ENCODE data around the gene SEC14L5.
"Not testable (repeated sequence)": the region's sequence is repeated elsewhere in the genome, so short reads cannot be mapped to it uniquely, and the experiment has no call there.

SEC14L5 gene

GRCh38 chr16:5036228-5037156 lies 78.4 kb downstream of the SEC14L5 start:
- peaks cover 3% of the 10 kb centered on the region for H3K36me3 Mint-ChIP-seq (ENCODE audit: low read depth)
- H3K4me3 Mint-ChIP-seq: no peak overlapping the region
- H3K9me3 Mint-ChIP-seq: no peaks in the 10 kb centered on the region
- H3K27me3 Mint-ChIP-seq: no peaks in the 10 kb centered on the region
- peaks cover 16% of the 10 kb centered on the region for H3K4me1 Mint-ChIP-seq (ENCODE audit: low read depth)
- H3K27ac Mint-ChIP-seq: no peak overlapping the region

GRCh38 chr16:5040451-5040850 lies 82.3 kb downstream of the SEC14L5 start:
- Mint-ChIP-seq H3K4me1 (ENCODE audit: low read depth) (no peaks in the 10 kb centered on the region), H3K36me3 (ENCODE audit: low read depth) (no peaks in the 10 kb centered on the region), H3K9me3 (no peaks in the 10 kb centered on the region), H3K27ac (no peak overlapping the region), H3K4me3 (no peak overlapping the region), H3K27me3 (no peaks in the 10 kb centered on the region)

GRCh38 chr16:5041600-5042133 lies 83.5 kb downstream of the SEC14L5 start:
- Mint-ChIP-seq H3K9me3 (no peaks in the 10 kb centered on the region), H3K27me3 (no peaks in the 10 kb centered on the region), H3K4me1 (ENCODE audit: low read depth) (no peaks in the 10 kb centered on the region), H3K36me3 (ENCODE audit: low read depth) (no peaks in the 10 kb centered on the region), H3K4me3 (no peak overlapping the region), H3K27ac (no peak overlapping the region)

GRCh38 chr16:5042574-5043171 lies 84.5 kb downstream of the SEC14L5 start:
- Mint-ChIP-seq H3K27me3 (no peaks in the 10 kb centered on the region), H3K4me1 (ENCODE audit: low read depth) (no peaks in the 10 kb centered on the region), H3K9me3 (no peaks in the 10 kb centered on the region), H3K27ac (no peak overlapping the region), H3K4me3 (no peak overlapping the region), H3K36me3 (ENCODE audit: low read depth) (no peaks in the 10 kb centered on the region)

- no peak overlapping the region for H3K27ac Mint-ChIP-seq
- no peak overlapping the region for H3K4me3 Mint-ChIP-seq
- H3K27me3 Mint-ChIP-seq: no peaks in the 10 kb centered on the region
- no peaks in the 10 kb centered on the region for H3K36me3 Mint-ChIP-seq (ENCODE audit: low read depth)
- no peaks in the 10 kb centered on the region for H3K9me3 Mint-ChIP-seq
- no peaks in the 10 kb centered on the region for H3K4me1 Mint-ChIP-seq (ENCODE audit: low read depth)
These were observed 85.9 kb downstream of the SEC14L5 start for GRCh38 chr16:5044011-5044540.

GRCh38 chr16:5044581-5044980 lies 86.5 kb downstream of the SEC14L5 start:
- H3K9me3 Mint-ChIP-seq; H3K4me3 Mint-ChIP-seq; H3K27me3 Mint-ChIP-seq; H3K27ac Mint-ChIP-seq; H3K36me3 Mint-ChIP-seq (ENCODE audit: low read depth); H3K4me1 Mint-ChIP-seq (ENCODE audit: low read depth): not testable (repeated sequence)

GRCh38 chr16:5045499-5046115 lies 87.5 kb downstream of the SEC14L5 start:
- no peaks in the 10 kb centered on the region for H3K36me3 Mint-ChIP-seq (ENCODE audit: low read depth)
- no peak overlapping the region for H3K4me3 Mint-ChIP-seq
- peaks cover 4% of the 10 kb centered on the region for H3K27me3 Mint-ChIP-seq
- H3K4me1 Mint-ChIP-seq (ENCODE audit: low read depth): no peaks in the 10 kb centered on the region
- peaks cover 6% of the 10 kb centered on the region for H3K9me3 Mint-ChIP-seq
- H3K27ac Mint-ChIP-seq: no peak overlapping the region

- peaks cover 6% of the 10 kb centered on the region for H3K9me3 Mint-ChIP-seq
- no peaks in the 10 kb centered on the region for H3K36me3 Mint-ChIP-seq (ENCODE audit: low read depth)
- H3K27me3 Mint-ChIP-seq: peaks cover 4% of the 10 kb centered on the region
- H3K27ac Mint-ChIP-seq: no peak overlapping the region
- no peak overlapping the region for H3K4me3 Mint-ChIP-seq
- no peaks in the 10 kb centered on the region for H3K4me1 Mint-ChIP-seq (ENCODE audit: low read depth)
These were observed 88.8 kb downstream of the SEC14L5 start for GRCh38 chr16:5046914-5047313.

- H3K36me3 Mint-ChIP-seq (ENCODE audit: low read depth): no peaks in the 10 kb centered on the region
- no peaks in the 10 kb centered on the region for H3K27me3 Mint-ChIP-seq
- no peaks in the 10 kb centered on the region for H3K9me3 Mint-ChIP-seq
- no peak overlapping the region for H3K4me3 Mint-ChIP-seq
- H3K4me1 Mint-ChIP-seq (ENCODE audit: low read depth): no peaks in the 10 kb centered on the region
- H3K27ac Mint-ChIP-seq: no peak overlapping the region
These were observed 97.0 kb downstream of the SEC14L5 start for GRCh38 chr16:5054876-5055865.

- no peaks in the 10 kb centered on the region for H3K36me3 Mint-ChIP-seq (ENCODE audit: low read depth)
These were observed 98.2 kb downstream of the SEC14L5 start for GRCh38 chr16:5056352-5056751.

GRCh38 chr16:5058476-5058875 lies 100.3 kb downstream of the SEC14L5 start:
- H3K36me3 Mint-ChIP-seq (ENCODE audit: low read depth): no peaks in the 10 kb centered on the region
- H3K9me3 Mint-ChIP-seq: no peaks in the 10 kb centered on the region
- no peaks in the 10 kb centered on the region for H3K27me3 Mint-ChIP-seq

More at GRCh38 chr16:5056352-5056751, 98.2 kb downstream of the SEC14L5 start:
- Mint-ChIP-seq H3K27ac (no peak overlapping the region), H3K27me3 (no peaks in the 10 kb centered on the region), H3K9me3 (no peaks in the 10 kb centered on the region), H3K4me3 (no peak overlapping the region), H3K4me1 (ENCODE audit: low read depth) (no peaks in the 10 kb centered on the region)

GRCh38 chr16:5059386-5060072 lies 101.4 kb downstream of the SEC14L5 start:
- H3K4me1 Mint-ChIP-seq (ENCODE audit: low read depth): no peaks in the 10 kb centered on the region
- H3K27ac Mint-ChIP-seq: no peak overlapping the region
- no peaks in the 10 kb centered on the region for H3K36me3 Mint-ChIP-seq (ENCODE audit: low read depth)
- H3K27me3 Mint-ChIP-seq: no peaks in the 10 kb centered on the region
- no peaks in the 10 kb centered on the region for H3K9me3 Mint-ChIP-seq
- H3K4me3 Mint-ChIP-seq: no peak overlapping the region

More at GRCh38 chr16:5058476-5058875, 100.3 kb downstream of the SEC14L5 start:
- H3K27ac Mint-ChIP-seq: no peak overlapping the region
- no peak overlapping the region for H3K4me3 Mint-ChIP-seq
- H3K4me1 Mint-ChIP-seq (ENCODE audit: low read depth): no peaks in the 10 kb centered on the region

GRCh38 chr16:5060073-5060641 lies 102.0 kb downstream of the SEC14L5 start:
- H3K4me3 Mint-ChIP-seq: no peak overlapping the region
- no peaks in the 10 kb centered on the region for H3K36me3 Mint-ChIP-seq (ENCODE audit: low read depth)
- H3K27ac Mint-ChIP-seq: no peak overlapping the region
- H3K9me3 Mint-ChIP-seq: no peaks in the 10 kb centered on the region
- no peaks in the 10 kb centered on the region for H3K4me1 Mint-ChIP-seq (ENCODE audit: low read depth)
- H3K27me3 Mint-ChIP-seq: no peaks in the 10 kb centered on the region
